Measurements from ENCODE around the gene DYNC2I2.

The DYNC2I2 gene

GRCh38 chr9:128636024-128636390, 20.6 kb downstream of the DYNC2I2 start:
- peak; percentile 49 for DNase-seq (ENCODE audit: low spot score)

- peak; percentile 85 for DNase-seq (ENCODE audit: low spot score)
These were observed 21.2 kb downstream of the DYNC2I2 start for GRCh38 chr9:128635266-128636023.

GRCh38 chr9:128634651-128635262, 21.9 kb downstream of the DYNC2I2 start:
- peak; percentile 35 for DNase-seq (ENCODE audit: low spot score)

GRCh38 chr9:128634111-128634510, 22.5 kb downstream of the DYNC2I2 start:
- no peak for DNase-seq (ENCODE audit: low spot score)

- no peak for DNase-seq (ENCODE audit: low spot score)
These were observed 23.0 kb downstream of the DYNC2I2 start for GRCh38 chr9:128633601-128634000.

- no peak for DNase-seq (ENCODE audit: low spot score)
These were observed 23.6 kb downstream of the DYNC2I2 start for GRCh38 chr9:128633057-128633456.

- no peak for DNase-seq (ENCODE audit: low spot score)
These were observed 24.2 kb downstream of the DYNC2I2 start for GRCh38 chr9:128632486-128632885.

GRCh38 chr9:128632066-128632465, 24.6 kb downstream of the DYNC2I2 start:
- DNase-seq (ENCODE audit: low spot score), result no peak

- DNase-seq (ENCODE audit: low spot score), result no peak
These were observed 25.0 kb downstream of the DYNC2I2 start for GRCh38 chr9:128631636-128632035.

GRCh38 chr9:128629852-128630545, 26.6 kb downstream of the DYNC2I2 start:
- no peak for DNase-seq (ENCODE audit: low spot score)

- no peak for DNase-seq (ENCODE audit: low spot score)
These were observed 27.5 kb downstream of the DYNC2I2 start for GRCh38 chr9:128629136-128629535.

- DNase-seq (ENCODE audit: low spot score), result peak; percentile 33
These were observed 28.1 kb downstream of the DYNC2I2 start for GRCh38 chr9:128628471-128629048.

- DNase-seq (ENCODE audit: low spot score), result no peak
These were observed 28.7 kb downstream of the DYNC2I2 start for GRCh38 chr9:128627906-128628305.

GRCh38 chr9:128627127-128627715, 29.4 kb downstream of the DYNC2I2 start:
- peak; percentile 30 for DNase-seq (ENCODE audit: low spot score)

- no peak for DNase-seq (ENCODE audit: low spot score)
These were observed 30.5 kb downstream of the DYNC2I2 start for GRCh38 chr9:128626181-128626580.

- DNase-seq (ENCODE audit: low spot score), result peak; percentile 39
These were observed 31.1 kb downstream of the DYNC2I2 start for GRCh38 chr9:128625391-128626146.

GRCh38 chr9:128624566-128624965, 32.1 kb downstream of the DYNC2I2 start:
- DNase-seq (ENCODE audit: low spot score), result no peak

- DNase-seq (ENCODE audit: low spot score), result no peak
These were observed 34.8 kb downstream of the DYNC2I2 start for GRCh38 chr9:128621730-128622455.

- DNase-seq (ENCODE audit: low spot score), result no peak
These were observed 36.9 kb downstream of the DYNC2I2 start for GRCh38 chr9:128619779-128620178.

- DNase-seq (ENCODE audit: low spot score), result no peak
These were observed 37.5 kb downstream of the DYNC2I2 start for GRCh38 chr9:128619127-128619526.

GRCh38 chr9:128617943-128618342, 38.7 kb downstream of the DYNC2I2 start:
- no peak for DNase-seq (ENCODE audit: low spot score)
